H9 (cell line): ENCODE measurements around the gene MTOR. TPM values are rescaled to one million over a fixed set of nuclear protein-coding genes. Genes with fewer than 3 reads are reported as not detected.

ENCODE experiments used
- DNase-seq: peaks from one replicate; pipeline ENCODE4 v3.0.0-alpha.2; 2017
- H2AFZ ChIP-seq: one replicate; pipeline ENCODE4 v1.6.1; 2013; ENCODE audit warnings: mild to moderate bottlenecking, low read length, control low read depth, moderate library complexity
- H2AK5ac ChIP-seq: 2 replicates; pipeline ENCODE4 v1.6.1; 2013; ENCODE audit warnings: low read length, control low read depth, mixed read lengths; ENCODE audit not compliant: insufficient read length
- H2BK120ac ChIP-seq: one replicate; pipeline ENCODE4 v1.6.1; 2013; ENCODE audit warnings: low read depth, mild to moderate bottlenecking, low read length, control low read depth, inconsistent platforms; ENCODE audit not compliant: poor library complexity, severe bottlenecking
- H2BK12ac ChIP-seq: 2 replicates; pipeline ENCODE4 v1.6.1; 2013; ENCODE audit warnings: low read length, control low read depth, mixed read lengths, low read depth; ENCODE audit not compliant: insufficient read length
- H2BK15ac ChIP-seq: 2 replicates; pipeline ENCODE4 v1.6.1; 2013; ENCODE audit warnings: low read depth, low read length, control low read depth
- H2BK20ac ChIP-seq: one replicate; pipeline ENCODE4 v1.6.1; 2013; ENCODE audit warnings: low read depth, mild to moderate bottlenecking, low read length, control low read depth, inconsistent platforms; ENCODE audit not compliant: poor library complexity, severe bottlenecking
- H2BK5ac ChIP-seq: 2 replicates; pipeline ENCODE4 v1.6.1; 2013; ENCODE audit warnings: low read length, control low read depth, mixed read lengths; ENCODE audit not compliant: insufficient read length
- H3K14ac ChIP-seq: 2 replicates; pipeline ENCODE4 v1.6.1; 2013; ENCODE audit warnings: low read length, control low read depth; ENCODE audit not compliant: insufficient read depth
- H3K18ac ChIP-seq: 2 replicates; pipeline ENCODE4 v1.6.1; 2013; ENCODE audit warnings: low read depth, mild to moderate bottlenecking, mixed read lengths, low read length, control low read depth; ENCODE audit not compliant: insufficient read length
- H3K23ac ChIP-seq: 2 replicates; pipeline ENCODE4 v1.6.1; 2013; ENCODE audit warnings: low read length, control low read depth, mixed read lengths, low read depth; ENCODE audit not compliant: insufficient read length
- H3K23me2 ChIP-seq: 2 replicates; pipeline ENCODE4 v1.6.1; 2013; ENCODE audit warnings: low read depth, mild to moderate bottlenecking, mixed read lengths, low read length, control low read depth; ENCODE audit not compliant: insufficient read length, poor library complexity, severe bottlenecking
- H3K27ac ChIP-seq: 2 replicates; pipeline ENCODE4 v1.5.1; 2013; ENCODE audit warnings: low read length, control low read depth, mixed read lengths, low read depth; ENCODE audit not compliant: insufficient read length
- H3K27me3 ChIP-seq: 2 replicates; pipeline ENCODE4 v1.6.1; 2013; ENCODE audit warnings: low read length, control low read depth, inconsistent platforms; ENCODE audit not compliant: insufficient read depth
- H3K4ac ChIP-seq: 2 replicates; pipeline ENCODE4 v1.6.1; 2013; ENCODE audit warnings: low read depth, mild to moderate bottlenecking, control low read depth, inconsistent platforms, low read length, moderate library complexity
- H3K4me1 ChIP-seq: 2 replicates; pipeline ENCODE4 v1.6.1; 2013; ENCODE audit warnings: low read length, control low read depth, inconsistent platforms; ENCODE audit not compliant: insufficient read depth
- H3K4me2 ChIP-seq: 2 replicates; pipeline ENCODE4 v1.6.1; 2013; ENCODE audit warnings: low read length, control low read depth, mixed read lengths; ENCODE audit not compliant: insufficient read length, insufficient read depth
- H3K56ac ChIP-seq: 2 replicates; pipeline ENCODE4 v1.6.1; 2013; ENCODE audit warnings: low read depth, mild to moderate bottlenecking, mixed read lengths, low read length, control low read depth; ENCODE audit not compliant: insufficient read length
- H3K79me1 ChIP-seq: 2 replicates; pipeline ENCODE4 v1.6.1; 2013; ENCODE audit warnings: low read depth, mild to moderate bottlenecking, moderate library complexity, low read length, control low read depth, inconsistent platforms; ENCODE audit not compliant: insufficient read depth, poor library complexity, severe bottlenecking
- H3K79me2 ChIP-seq: 2 replicates; pipeline ENCODE4 v1.6.1; 2013; ENCODE audit warnings: low read length, control low read depth, inconsistent platforms; ENCODE audit not compliant: insufficient read depth
- H3K9ac ChIP-seq: 2 replicates; pipeline ENCODE4 v1.6.1; 2013; ENCODE audit warnings: low read length, control low read depth, mixed read lengths; ENCODE audit not compliant: insufficient read length; ENCODE audit errors: extremely low read depth
- H3K9me3 ChIP-seq: one replicate; pipeline ENCODE4 v1.6.1; 2013; ENCODE audit warnings: low read depth, low read length, inconsistent platforms; ENCODE audit not compliant: control insufficient read depth
- H3T11ph ChIP-seq: one replicate; pipeline ENCODE4 v1.6.1; 2013; ENCODE audit warnings: mild to moderate bottlenecking, low read length, control low read depth, inconsistent platforms
- H4K20me1 ChIP-seq: one replicate; pipeline ENCODE4 v1.6.1; 2013; ENCODE audit not compliant: control insufficient read depth, insufficient read length, insufficient read depth
- H4K5ac ChIP-seq: 2 replicates; pipeline ENCODE4 v1.6.1; 2013; ENCODE audit warnings: low read depth, mild to moderate bottlenecking, mixed read lengths, low read length, control low read depth; ENCODE audit not compliant: insufficient read length
- H4K8ac ChIP-seq: replicated peaks from 2 replicates; pipeline ENCODE4 v1.6.1; 2013; ENCODE audit warnings: low read length, control low read depth, mixed read lengths, low read depth; ENCODE audit not compliant: insufficient read length
- H4K91ac ChIP-seq: 2 replicates; pipeline ENCODE4 v1.6.1; 2013; ENCODE audit warnings: low read depth, mild to moderate bottlenecking, moderate library complexity, mixed read lengths, low read length, control low read depth; ENCODE audit not compliant: insufficient read length
- H3K27ac Mint-ChIP-seq, 3 experiments: 2 replicates in 2 of 3; 3 replicates in 1 of 3; pipeline ENCODE4 v1.8.0; 2020 to 2021; ENCODE audit warnings: mixed read lengths in 3 of 3, mild to moderate bottlenecking in 1 of 3, moderate library complexity in 1 of 3
- H3K27me3 Mint-ChIP-seq: 2 replicates; pipeline ENCODE4 v1.8.0; 2021; ENCODE audit warnings: low read depth, mild to moderate bottlenecking, moderate library complexity, mixed read lengths
- H3K36me3 Mint-ChIP-seq, 3 experiments: 2 replicates in 2 of 3; 3 replicates in 1 of 3; pipeline ENCODE4 v1.8.0; 2020 to 2021; ENCODE audit warnings: low read depth in 3 of 3, mixed read lengths in 3 of 3; ENCODE audit not compliant: insufficient read depth in 1 of 3
- H3K4me1 Mint-ChIP-seq, 2 experiments: 2 replicates each; pipeline ENCODE4 v1.8.0; 2020; ENCODE audit warnings: mixed read lengths in 2 of 2
- H3K4me3 Mint-ChIP-seq, 2 experiments: 2 replicates in 1 of 2; 3 replicates in 1 of 2; pipeline ENCODE4 v1.8.0; 2020 to 2021; ENCODE audit warnings: mild to moderate bottlenecking in 2 of 2, mixed read lengths in 2 of 2, moderate library complexity in 1 of 2
- H3K9me3 Mint-ChIP-seq, 2 experiments: 2 replicates in 1 of 2; 3 replicates in 1 of 2; pipeline ENCODE4 v1.8.0; 2020; ENCODE audit warnings: mild to moderate bottlenecking in 2 of 2, mixed read lengths in 2 of 2, moderate library complexity in 1 of 2
- CTCF ChIP-seq: fragments of 200-600 bp; sonication (generic); conservative IDR thresholded peaks from 3 replicates; pipeline ENCODE4 v1.8.0; 2021; ENCODE audit warnings: antibody characterized with exemption, mild to moderate bottlenecking
- WGBS: extraction: QIAGEN DNeasy Blood & Tissue Kit; methylation state at CpG from one replicate; pipeline ENCODE4 v1.1.7; 2013; ENCODE audit warnings: missing lambda C conversion rate, low lambda C conversion rate, mixed read lengths; ENCODE audit not compliant: insufficient read length; ENCODE audit errors: extremely low coverage; 5-methylcytosine and 5-hydroxymethylcytosine counted together
- total RNA-seq: library from RNA; stranded (reverse); gene quantifications from 2 replicates; pipeline ENCODE4 v1.2.1, GENCODE V29; 2021

Gene MTOR
- total RNA-seq, 1 experiment from 2014 or later = 67.5 TPM

DNA sequence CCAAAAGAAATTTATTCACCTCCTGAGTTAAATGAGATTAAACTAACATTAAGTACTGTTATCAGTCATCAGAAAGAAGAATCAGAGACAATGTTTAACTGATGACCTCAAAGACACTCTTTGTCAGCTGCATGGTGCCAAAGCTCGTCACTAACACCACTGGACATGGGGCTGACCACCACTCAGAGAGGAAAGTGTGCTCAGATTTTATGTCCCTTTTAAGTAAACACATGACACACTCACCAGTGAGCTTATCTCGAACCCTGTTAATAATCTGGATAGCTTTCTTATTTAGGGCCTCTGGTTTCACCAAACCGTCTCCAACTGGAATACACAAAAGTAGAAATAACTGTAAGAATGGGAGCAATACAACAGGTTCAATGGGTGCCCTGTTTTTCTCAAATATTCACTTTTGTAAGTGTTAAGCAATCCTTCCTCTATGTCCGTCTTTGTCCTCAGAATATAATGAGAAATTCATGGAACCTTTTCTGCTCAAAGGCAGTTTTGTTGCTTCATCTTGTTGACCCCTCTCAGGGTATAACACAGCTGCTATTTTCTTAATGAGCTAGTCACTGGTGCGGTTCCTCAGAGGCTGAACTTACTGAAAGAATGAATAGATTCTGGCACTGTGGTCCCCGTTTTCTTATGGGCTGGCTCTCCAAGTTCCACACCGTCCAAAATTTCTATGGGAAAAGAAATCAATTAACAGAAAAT is 153.1 kb downstream of the MTOR start:
- Histone ChIP-seq H2BK12ac (no peak overlapping the region), H2BK15ac (no peak overlapping the region), H4K91ac (no peak overlapping the region), H3K27ac (no peak overlapping the region), H4K5ac (no peak overlapping the region), H4K8ac (no peak overlapping the region), H2BK5ac (no peak overlapping the region), H2AK5ac (no peak overlapping the region), H2AFZ (no peak overlapping the region), H3K9ac (no peak overlapping the region), H3K79me1 (no peaks in the 10 kb centered on the region), H3K14ac (no peak overlapping the region), H4K20me1 (peaks cover 2% of the 10 kb centered on the region), H3K79me2 (no peaks in the 10 kb centered on the region), H3K18ac (no peak overlapping the region), H3K23me2 (no peaks in the 10 kb centered on the region), H3K9me3 (no peaks in the 10 kb centered on the region), H2BK20ac (no peak overlapping the region), H3K27me3 (no peaks in the 10 kb centered on the region), H3K4ac (no peak overlapping the region), H2BK120ac (no peak overlapping the region), H3K4me2 (no peak overlapping the region), H3K56ac (no peak overlapping the region), H3K4me1 (no peaks in the 10 kb centered on the region), H3K23ac (no peak overlapping the region), H3T11ph (no peak overlapping the region)
- no peaks in the 10 kb centered on the region for H3K4me1 Mint-ChIP-seq
- no CpG with 5 or more reads among the region's 7 CpGs for WGBS
- H3K4me3 Mint-ChIP-seq = no peak overlapping the region
- H3K27ac Mint-ChIP-seq = 0 out of 7 replicates have a peak overlapping the region, but pooled peaks of 1 of the 3 experiments have one; percentile 8
- no peak for TF ChIP-seq CTCF
- DNase-seq = no peak
- H3K36me3 Mint-ChIP-seq = peaks cover 24 to 80% (median 60%) of the 10 kb centered on the region in 3 experiments; a peak in 6 of 7 replicates
- no peaks in the 10 kb centered on the region for H3K9me3 Mint-ChIP-seq
- no peaks in the 10 kb centered on the region for H3K27me3 Mint-ChIP-seq
